H7 (cell line): ENCODE data around the gene C21orf58. TPM values are rescaled to one million over a fixed set of nuclear protein-coding genes. Genes with fewer than 3 reads are reported as not detected.

Experiments
- DNase-seq: peaks from one replicate; pipeline ENCODE4 v3.0.0; 2012
- H3K27me3 ChIP-seq: 2 replicates; pipeline ENCODE4 v1.6.0; 2011; ENCODE audit warnings: mild to moderate bottlenecking, low read length; ENCODE audit not compliant: control insufficient read depth, insufficient read depth
- H3K36me3 ChIP-seq: replicated peaks from 2 replicates; pipeline ENCODE4 v1.5.1; 2011; ENCODE audit warnings: low read length; ENCODE audit not compliant: control insufficient read depth, insufficient read depth
- H3K4me3 ChIP-seq: 2 replicates; pipeline ENCODE4 v1.5.1; 2011; ENCODE audit warnings: low read depth, mild to moderate bottlenecking, control low read depth, low read length, moderate library complexity; ENCODE audit not compliant: insufficient read depth
- total RNA-seq: library from RNA; depleted of rRNA; stranded (reverse); fragments of >200 nt; shearing (Covaris generic); gene quantifications from 2 replicates; pipeline ENCODE4 v1.2.3, GENCODE V29; 2014

C21orf58 gene
- total RNA-seq, 1 experiment from 2014 or later, result 16.8 TPM

GRCh38 chr21:46304437-46304836 is 19.2 kb downstream of the C21orf58 start:
- no peak overlapping the region for H3K4me3 ChIP-seq
- DNase-seq, result no peak
- H3K27me3 ChIP-seq, result no peaks in the 10 kb centered on the region
- peaks cover 8% of the 10 kb centered on the region for H3K36me3 ChIP-seq

DNA sequence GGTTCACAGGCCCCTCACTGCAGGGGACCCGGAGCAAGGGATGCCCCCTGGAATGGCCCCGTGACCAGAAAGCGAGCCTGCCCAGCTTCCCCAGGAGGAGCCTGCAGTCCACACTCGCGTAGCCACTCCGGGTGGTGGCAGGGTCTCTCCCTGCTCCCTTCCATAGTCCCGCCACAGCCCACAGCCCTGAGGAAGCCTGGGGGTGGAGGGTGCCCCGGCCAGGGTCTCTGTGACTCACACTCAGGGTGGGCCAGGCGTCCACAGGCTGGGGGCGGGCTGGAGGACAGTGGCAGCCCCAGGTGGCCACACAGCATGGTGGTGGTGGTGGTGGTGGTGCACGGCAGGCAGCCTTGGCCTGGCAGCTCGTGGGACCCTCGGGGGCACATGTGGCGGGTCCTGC is 21.9 kb downstream of the C21orf58 start:
- Histone ChIP-seq H3K27me3 (no peaks in the 10 kb centered on the region; the same call in none of the 2 replicates), H3K36me3 (peaks cover 10% of the 10 kb centered on the region), H3K4me3 (no peak overlapping the region)
- DNase-seq, result peak; percentile 36

- no peak for DNase-seq
- H3K27me3 ChIP-seq, result no peaks in the 10 kb centered on the region; the same call in none of the 2 replicates
These were observed 24.5 kb downstream of the C21orf58 start for GRCh38 chr21:46299167-46299566.

GRCh38 chr21:46297338-46298271 is 26.1 kb downstream of the C21orf58 start:
- H3K4me3 ChIP-seq, result peak overlapping the region; percentile 39
- DNase-seq, result peak; percentile 82
- no peaks in the 10 kb centered on the region; the same call in none of the 2 replicates for H3K27me3 ChIP-seq
- H3K36me3 ChIP-seq, result peaks cover 6% of the 10 kb centered on the region

More at GRCh38 chr21:46299167-46299566, 24.5 kb downstream of the C21orf58 start:
- Histone ChIP-seq H3K4me3 (no peak overlapping the region), H3K36me3 (peaks cover 6% of the 10 kb centered on the region)

GRCh38 chr21:46295996-46296752 is 27.5 kb downstream of the C21orf58 start:
- Histone ChIP-seq H3K36me3 (peaks cover 14% of the 10 kb centered on the region), H3K27me3 (no peaks in the 10 kb centered on the region; the same call in none of the 2 replicates), H3K4me3 (no peak overlapping the region)
- peak; percentile 75 for DNase-seq

DNA sequence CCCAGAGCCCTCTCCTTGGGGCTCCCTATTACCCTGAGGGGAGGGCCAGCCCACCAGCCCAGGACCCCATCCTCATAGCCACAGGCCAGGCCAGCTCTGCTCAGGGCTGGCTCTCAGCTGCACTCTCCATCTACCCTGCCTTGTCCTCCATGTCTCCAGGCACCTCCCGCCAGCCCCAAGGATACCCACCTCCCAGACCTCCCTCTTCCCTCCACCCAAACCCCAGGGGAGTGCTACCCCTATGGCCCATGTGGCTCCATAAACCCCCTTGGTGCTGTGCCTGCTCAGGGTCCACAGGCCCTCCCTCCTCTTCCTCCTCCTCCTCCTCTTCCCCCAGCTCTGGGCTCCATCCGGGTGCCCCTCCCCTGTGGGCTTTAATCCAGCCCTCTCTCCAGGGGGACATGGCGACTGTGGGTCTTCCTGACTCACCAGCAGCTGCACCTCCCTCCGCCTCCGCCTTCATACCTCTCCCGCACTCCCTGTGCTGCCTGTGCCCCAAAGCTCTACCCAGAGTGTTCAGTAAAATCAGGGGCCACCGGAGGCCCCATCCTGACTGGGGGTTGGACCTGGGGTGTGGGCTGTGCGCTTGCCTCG is 28.4 kb downstream of the C21orf58 start:
- Histone ChIP-seq H3K27me3 (no peaks in the 10 kb centered on the region; the same call in none of the 2 replicates), H3K4me3 (no peak overlapping the region), H3K36me3 (peaks cover 11% of the 10 kb centered on the region)
- DNase-seq, result peak; percentile 75

GRCh38 chr21:46294647-46295176 is 29.0 kb downstream of the C21orf58 start:
- Histone ChIP-seq H3K4me3 (no peak overlapping the region), H3K36me3 (peaks cover 11% of the 10 kb centered on the region), H3K27me3 (no peaks in the 10 kb centered on the region; the same call in none of the 2 replicates)
- peak; percentile 57 for DNase-seq

GRCh38 chr21:46291561-46291960 is 32.1 kb downstream of the C21orf58 start:
- no peak for DNase-seq
- Histone ChIP-seq H3K36me3 (peaks cover 8% of the 10 kb centered on the region), H3K27me3 (no peaks in the 10 kb centered on the region), H3K4me3 (no peak overlapping the region)

DNA sequence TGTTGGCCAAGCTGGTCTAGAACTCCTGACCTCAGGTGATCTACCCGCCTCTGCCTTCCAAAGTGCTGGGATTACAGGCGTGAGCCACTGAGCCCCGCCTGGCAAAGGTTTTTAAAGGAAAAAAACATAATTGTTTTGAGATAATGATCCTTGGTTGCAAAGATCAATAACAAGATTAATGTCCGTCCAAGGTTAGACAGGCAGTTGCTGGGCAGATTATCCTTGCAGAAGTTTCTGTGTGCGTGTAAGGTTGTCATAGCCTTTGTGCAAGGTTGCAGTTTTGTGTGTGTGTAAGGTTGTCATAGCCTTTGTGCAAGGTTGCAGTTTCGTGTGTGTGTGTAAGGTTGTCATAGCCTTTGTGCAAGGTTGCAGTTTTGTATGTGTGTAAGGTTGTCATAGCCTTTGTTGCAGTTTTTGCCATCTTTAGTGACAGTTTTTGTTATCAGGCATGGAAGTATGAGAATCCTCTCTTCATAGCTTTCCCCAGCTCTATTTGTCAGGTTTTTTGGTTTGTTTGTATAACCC is 34.0 kb downstream of the C21orf58 start:
- DNase-seq, result no peak
- no peaks in the 10 kb centered on the region for H3K27me3 ChIP-seq
- peaks cover 8% of the 10 kb centered on the region for H3K36me3 ChIP-seq
- H3K4me3 ChIP-seq, result no peak overlapping the region

- Histone ChIP-seq H3K4me3 (no peak overlapping the region), H3K36me3 (peaks cover 11% of the 10 kb centered on the region), H3K27me3 (no peaks in the 10 kb centered on the region)
- no peak for DNase-seq
These were observed 36.1 kb downstream of the C21orf58 start for GRCh38 chr21:46287541-46287940.

DNA sequence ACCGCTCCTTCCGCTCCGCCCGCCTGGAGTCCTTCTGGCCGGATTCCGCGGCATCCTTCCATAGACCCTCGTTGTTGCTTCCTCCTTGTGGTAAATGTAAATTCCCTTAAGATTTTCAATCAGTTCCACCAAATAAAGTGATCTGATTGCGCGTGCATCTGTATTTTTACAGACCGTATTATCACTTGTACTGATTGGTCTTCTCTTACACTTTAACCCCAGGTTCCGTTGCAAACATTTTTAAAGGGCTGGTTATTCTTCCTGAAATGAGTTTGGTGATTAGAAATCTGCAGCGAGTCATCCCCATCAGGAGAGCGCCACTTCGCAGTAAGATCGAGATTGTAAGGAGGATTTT is 37.0 kb downstream of the C21orf58 start:
- no peak for DNase-seq
- H3K36me3 ChIP-seq, result peaks cover 7% of the 10 kb centered on the region
- H3K27me3 ChIP-seq, result no peaks in the 10 kb centered on the region
- peak overlapping the region; percentile 88 for H3K4me3 ChIP-seq

GRCh38 chr21:46285761-46286647 is 37.7 kb downstream of the C21orf58 start, which contains the start of gene YBEY:
TSS of gene YBEY (plus strand) at chr21:46286342. CDS start at chr21:46286914, 572 bp downstream.
- peak; percentile 97 for DNase-seq
- H3K27me3 ChIP-seq, result no peaks in the 10 kb centered on the region
- peak within 1 kb of the TSS; percentile 88 for H3K4me3 ChIP-seq

DNA sequence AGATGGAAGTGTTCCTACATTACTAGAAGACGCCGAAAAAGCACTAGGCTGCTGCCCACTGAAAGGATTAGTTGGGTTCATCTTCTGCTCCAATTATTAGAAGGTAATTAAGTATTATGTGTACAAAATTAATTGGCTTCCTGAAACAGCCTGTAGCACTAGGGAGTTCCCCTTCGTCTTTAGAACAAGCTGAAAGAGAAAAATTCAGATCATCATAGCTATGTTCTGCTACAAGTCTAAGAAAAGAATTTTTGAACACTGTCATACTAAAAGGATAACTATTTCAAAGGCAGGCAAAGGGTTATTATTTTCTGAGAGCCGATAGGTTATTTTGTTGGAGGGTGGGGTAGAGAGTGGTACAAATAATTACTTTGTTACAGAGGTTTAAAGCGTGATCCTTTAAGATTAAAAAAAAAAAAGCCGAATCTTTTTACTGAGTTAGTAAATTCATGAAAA is 38.4 kb downstream of the C21orf58 start, which contains the start of gene MCM3AP:
TSS of gene MCM3AP (minus strand) at position 406 of the 456 bp plus-strand sequence. CDS start at position 81, 325 bp downstream.
- no peak for DNase-seq
- H3K36me3 ChIP-seq, result peaks cover 7% of the 10 kb centered on the region
- peak within 1 kb of the TSS; percentile 88 for H3K4me3 ChIP-seq
- H3K27me3 ChIP-seq, result no peaks in the 10 kb centered on the region

More at GRCh38 chr21:46285761-46286647, 37.7 kb downstream of the C21orf58 start, which contains the start of gene YBEY:
- H3K36me3 ChIP-seq, result peaks cover 5% of the 10 kb centered on the region
